Cortex of kidney (tissue), 1 donor: Measurements from ENCODE around the gene AUTS2.

Source experiments
- DNase-seq: peaks from one replicate; lab custom pipeline; 2025; lab: John Stamatoyannopoulos, UW

The AUTS2 gene

DNA sequence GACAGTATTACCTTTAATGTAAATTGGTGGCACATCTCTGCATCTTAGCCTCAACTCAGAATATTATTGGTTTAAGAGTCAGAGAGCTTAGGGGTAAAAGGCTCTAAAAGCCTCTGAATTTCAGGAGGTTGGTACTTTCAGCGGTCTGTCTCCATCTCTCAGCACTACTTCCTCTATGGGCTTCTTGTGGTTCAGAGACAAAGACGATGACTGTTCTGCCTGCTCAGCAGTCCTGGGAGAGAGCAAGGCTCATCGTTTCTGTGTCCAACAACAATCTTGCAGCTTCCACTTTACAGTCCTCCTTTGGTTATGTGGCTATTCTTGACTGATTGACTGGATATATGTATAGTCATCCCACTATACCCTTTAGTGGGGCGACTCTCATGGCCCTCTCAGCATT lies 394.7 kb downstream of the AUTS2 start:
- DNase-seq, result no peak

DNA sequence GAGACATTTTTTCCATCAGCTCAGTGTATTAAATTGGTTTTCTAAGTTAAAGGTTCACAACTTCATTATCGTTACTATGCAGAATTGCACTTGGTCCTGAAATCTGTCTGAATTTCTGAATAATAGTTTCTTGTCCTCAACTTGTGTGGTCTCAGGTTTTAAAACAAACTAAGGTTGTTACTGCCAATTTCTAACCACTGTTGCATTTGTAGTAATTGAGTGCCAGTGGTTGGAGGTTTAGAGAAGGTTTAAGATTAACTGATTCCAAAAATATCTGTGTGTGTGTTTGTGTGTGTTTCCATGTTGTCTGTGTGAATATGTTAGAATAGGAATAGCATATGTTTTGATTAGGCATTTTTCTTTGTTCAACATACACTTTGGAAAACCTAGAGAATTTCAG lies 395.9 kb downstream of the AUTS2 start:
- DNase-seq, result no peak

GRCh38 chr7:69994886-69995542 lies 396.7 kb downstream of the AUTS2 start:
- DNase-seq, result no peak

DNA sequence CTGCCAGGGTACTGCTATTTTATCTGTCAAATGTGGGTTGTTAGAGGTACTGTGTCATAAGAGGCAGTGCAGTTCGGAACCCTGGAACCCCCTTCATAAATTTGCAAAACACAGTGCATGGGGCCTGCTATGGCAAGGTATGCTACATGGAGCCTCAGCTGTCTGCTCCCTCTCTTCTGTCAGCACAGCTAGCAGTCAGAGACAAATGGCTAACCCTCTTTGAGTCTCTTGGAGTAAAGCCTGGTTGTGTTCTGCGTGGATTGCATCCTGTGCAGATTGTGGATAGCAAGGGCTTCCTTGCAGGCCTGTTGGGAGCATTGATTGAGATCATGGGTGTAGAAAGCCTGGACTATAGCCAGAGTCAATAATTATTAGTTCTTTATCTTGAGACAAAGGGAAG lies 397.8 kb downstream of the AUTS2 start:
- DNase-seq, result no peak

GRCh38 chr7:70000737-70001348 lies 402.6 kb downstream of the AUTS2 start:
- no peak for DNase-seq

- no peak for DNase-seq
Measured at GRCh38 chr7:70005480-70005879, 407.2 kb downstream of the AUTS2 start.

DNA sequence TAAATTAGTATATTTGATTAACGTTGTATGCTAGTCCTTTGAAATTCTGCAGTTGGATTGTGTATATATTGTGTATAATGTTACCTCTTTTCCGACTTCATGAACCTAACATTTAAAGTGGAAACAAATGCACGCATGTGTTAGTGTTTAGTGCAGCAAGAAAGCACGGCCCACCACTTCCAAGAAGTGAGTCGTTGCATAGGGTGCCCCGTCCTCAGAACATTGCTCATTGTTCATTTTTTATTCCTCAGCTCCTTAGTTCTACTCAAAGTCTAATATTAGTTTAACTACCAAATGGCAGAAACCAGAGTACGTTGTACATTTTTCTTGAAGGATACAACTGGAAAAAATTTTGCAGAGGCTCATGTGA lies 407.6 kb downstream of the AUTS2 start:
- no peak for DNase-seq

DNA sequence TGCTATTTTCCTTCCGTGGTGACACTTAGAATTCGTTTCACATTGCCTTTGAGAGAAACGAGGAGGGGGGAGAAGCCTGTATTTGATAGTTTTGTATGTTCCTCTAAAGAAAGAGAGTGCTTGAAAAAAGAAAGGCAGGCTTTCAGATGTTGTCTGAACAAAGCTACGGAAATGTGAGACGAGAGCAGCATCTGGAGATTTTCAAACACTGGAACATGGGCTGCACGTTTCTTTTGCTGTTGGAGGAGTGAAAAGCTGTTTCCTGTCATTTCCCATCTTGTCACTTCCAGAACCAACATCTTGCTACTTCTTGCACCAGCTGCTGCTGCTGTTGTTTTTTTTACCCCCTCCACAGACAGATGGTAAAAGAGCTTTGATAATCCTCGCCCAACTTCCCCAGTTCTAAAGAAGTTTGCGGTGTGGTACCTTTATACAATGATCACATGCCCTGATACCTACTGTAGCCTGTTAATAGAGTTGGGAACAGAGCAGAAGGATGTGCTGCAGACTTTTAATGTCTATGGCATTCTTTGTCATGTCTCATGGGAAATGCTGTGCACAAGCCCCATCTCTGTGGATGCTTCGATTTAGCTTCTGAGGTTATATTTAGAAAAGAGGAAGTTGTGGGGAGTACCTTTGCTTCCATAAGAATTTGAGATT lies 408.1 kb downstream of the AUTS2 start:
- no peak for DNase-seq

- no peak for DNase-seq
Measured at GRCh38 chr7:70008466-70008865, 410.2 kb downstream of the AUTS2 start.

GRCh38 chr7:70014472-70015177 lies 416.4 kb downstream of the AUTS2 start:
- no peak for DNase-seq

- DNase-seq, result no peak
Measured at GRCh38 chr7:70015353-70015752, 417.1 kb downstream of the AUTS2 start.

- no peak for DNase-seq
Measured at GRCh38 chr7:70016044-70016770, 417.9 kb downstream of the AUTS2 start.

GRCh38 chr7:70017357-70017756 lies 419.1 kb downstream of the AUTS2 start:
- DNase-seq, result no peak

GRCh38 chr7:70018700-70019099 lies 420.4 kb downstream of the AUTS2 start:
- DNase-seq, result no peak

GRCh38 chr7:70027867-70028266 lies 429.6 kb downstream of the AUTS2 start:
- no peak for DNase-seq

DNA sequence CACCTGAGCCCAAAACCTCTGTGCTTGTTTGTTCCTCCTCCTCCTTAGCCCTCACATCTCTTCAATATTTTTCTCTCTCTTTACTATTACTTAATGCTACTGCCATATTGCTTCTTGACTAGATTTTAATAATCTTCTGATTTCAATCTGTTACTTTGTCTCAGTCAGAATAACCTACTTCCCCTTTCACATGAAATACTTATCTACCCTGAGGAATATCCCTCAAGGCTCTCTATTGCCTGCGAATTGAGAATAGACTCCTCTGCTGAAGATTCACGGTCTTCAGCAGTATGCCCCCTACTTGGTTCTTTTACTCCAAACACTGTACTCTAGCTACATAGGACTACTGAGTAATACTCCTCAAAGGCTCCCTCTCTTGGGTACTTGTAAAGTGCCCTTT lies 430.3 kb downstream of the AUTS2 start:
- DNase-seq, result no peak

- no peak for DNase-seq
Measured at GRCh38 chr7:70029993-70030392, 431.7 kb downstream of the AUTS2 start.

- no peak for DNase-seq
Measured at GRCh38 chr7:70030745-70031144, 432.5 kb downstream of the AUTS2 start.

DNA sequence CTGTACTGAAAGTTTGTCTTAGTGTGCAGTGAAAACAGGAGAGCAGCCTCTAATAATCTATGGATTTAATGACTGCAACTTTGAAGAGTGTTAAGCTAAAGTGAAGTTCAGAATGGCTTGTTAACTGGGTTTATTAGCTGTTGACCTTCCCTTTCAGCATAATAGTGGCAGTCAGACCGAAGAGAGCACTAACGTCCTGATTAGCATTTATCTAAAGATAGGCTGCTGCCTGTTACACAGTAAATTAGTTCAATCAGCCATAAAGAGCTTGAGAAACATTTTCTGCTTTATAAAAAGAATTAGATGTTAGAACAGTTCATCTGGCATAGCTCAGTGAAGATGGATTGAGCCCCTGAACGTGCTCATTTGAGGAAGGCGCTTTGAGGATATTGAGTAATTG lies 433.0 kb downstream of the AUTS2 start:
- DNase-seq, result no peak

DNA sequence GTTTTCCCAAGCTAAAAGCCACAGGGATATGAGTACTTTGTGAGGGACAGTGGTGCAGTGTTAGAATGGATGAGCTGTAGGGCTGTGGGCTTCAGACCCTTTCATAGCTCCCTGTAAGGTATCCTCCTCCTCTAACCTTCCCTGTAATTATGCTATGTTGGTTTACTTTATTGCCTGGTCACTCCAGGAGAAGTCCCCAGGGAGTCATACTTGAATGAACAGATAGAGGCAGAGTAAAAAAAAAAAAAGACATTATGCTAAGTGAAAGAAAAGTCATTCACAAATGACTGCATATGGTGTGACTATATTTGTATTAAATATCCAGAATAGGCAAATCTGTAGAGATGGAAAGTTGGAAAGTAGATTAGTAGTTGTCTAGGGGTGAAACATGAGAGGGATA lies 434.4 kb downstream of the AUTS2 start:
- DNase-seq, result no peak

- no peak for DNase-seq
Measured at GRCh38 chr7:70033226-70033625, 435.0 kb downstream of the AUTS2 start.

- no peak for DNase-seq
Measured at GRCh38 chr7:70034999-70035398, 436.7 kb downstream of the AUTS2 start.
